HEK293T (cell line): Measurements from ENCODE around the gene GDAP1L1.

Experiments
- ELF4 ChIP-seq: fragments of 450-650 bp; IDR thresholded peaks from 2 replicates; pipeline ENCODE4 v1.6.1; 2017; ENCODE audit warnings: antibody characterized with exemption
- FOXA1 ChIP-seq: fragments of 450-650 bp; IDR thresholded peaks from 2 replicates; pipeline ENCODE4 v1.6.1; 2016; ENCODE audit warnings: mild to moderate bottlenecking

DNA sequence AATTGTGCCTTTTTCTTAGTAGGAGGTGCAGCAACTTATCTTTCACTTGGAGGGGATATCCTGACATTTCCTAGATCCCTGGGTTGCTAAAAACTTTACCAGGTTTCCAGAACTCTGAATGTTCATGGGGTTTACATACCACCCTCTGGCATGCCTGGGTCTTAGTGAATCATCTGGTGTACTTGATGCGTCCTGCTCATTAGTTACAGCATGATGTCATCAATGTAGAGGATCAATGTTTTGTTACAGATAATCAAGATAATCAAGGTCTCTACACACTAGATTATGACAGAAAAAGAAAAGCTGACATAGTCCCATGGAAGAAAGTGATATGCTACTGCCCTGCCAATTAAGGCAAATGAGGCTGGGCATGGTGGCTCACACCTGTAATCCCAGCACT, 36.9 kb downstream of the GDAP1L1 start:
- TF ChIP-seq ELF4 (no peak), FOXA1 (no peak)
